LNCaP clone FGC (cell line): ENCODE data around the gene TMEM106A.
"Not testable (repeated sequence)": the region's sequence is repeated elsewhere in the genome, so short reads cannot be mapped to it uniquely, and the experiment has no call there.

ENCODE experiments used
- DNase-seq: peaks from one replicate; pipeline ENCODE4 v3.0.0-alpha.2; 2011; ENCODE audit warnings: low read depth
- H3K4me3 ChIP-seq: 2 replicates; pipeline ENCODE4 v1.5.1; 2011; ENCODE audit warnings: mild to moderate bottlenecking, low read depth, low read length, control low read depth
- CTCF ChIP-seq: IDR thresholded peaks from 2 replicates; pipeline ENCODE4 v1.5.1; 2012; ENCODE audit warnings: mild to moderate bottlenecking; ENCODE audit not compliant: control insufficient read depth, insufficient read depth; ENCODE audit errors: extremely low read depth

The TMEM106A gene, protein sequence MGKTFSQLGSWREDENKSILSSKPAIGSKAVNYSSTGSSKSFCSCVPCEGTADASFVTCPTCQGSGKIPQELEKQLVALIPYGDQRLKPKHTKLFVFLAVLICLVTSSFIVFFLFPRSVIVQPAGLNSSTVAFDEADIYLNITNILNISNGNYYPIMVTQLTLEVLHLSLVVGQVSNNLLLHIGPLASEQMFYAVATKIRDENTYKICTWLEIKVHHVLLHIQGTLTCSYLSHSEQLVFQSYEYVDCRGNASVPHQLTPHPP

DNA sequence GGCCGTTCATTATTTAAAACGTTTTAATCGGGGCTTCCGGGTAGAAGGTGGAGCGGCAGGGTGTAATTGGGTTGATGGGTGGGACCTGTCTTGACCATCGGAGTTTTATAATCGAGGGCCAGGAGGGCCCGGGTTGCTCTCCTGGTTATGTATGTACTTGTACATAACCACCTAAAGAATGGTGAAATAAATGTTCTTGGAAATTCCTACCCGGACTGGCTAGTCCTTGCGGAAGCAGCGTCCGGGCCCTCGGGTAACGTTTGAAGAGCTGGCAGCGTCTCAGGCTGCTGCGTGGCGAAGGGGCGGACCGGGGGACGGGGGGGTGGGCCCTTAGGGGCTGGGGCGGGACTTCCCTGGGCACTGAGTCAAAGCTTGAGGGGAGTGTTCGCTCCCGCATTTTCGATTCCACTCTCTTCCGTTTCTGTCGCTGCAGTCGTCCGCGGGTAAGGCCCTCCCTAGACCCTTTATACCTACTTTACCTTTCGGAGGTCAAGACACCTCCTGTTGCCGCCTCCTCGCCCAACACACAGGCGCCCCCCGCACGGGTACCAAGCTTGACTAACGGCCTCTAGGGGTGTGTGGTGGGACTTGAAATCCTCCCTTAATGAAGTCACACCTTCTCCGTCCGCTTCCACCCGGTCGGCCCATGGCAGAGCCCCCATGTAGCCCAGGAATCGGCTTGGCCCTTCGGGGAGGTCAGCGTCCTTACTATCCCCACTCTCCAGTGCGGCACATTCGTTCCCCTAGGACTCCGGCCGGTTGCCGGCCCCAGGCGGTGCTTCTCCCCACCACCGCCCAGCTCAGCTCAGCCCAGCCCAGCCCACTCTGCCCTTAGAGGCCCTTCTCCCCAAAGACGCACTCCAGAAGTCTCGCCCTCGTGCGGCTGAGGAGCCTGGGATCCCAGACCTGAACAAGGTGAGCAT, at the start of gene TMEM106A:
TMEM106A (plus strand) TSS at position 396 of the 923 bp plus-strand sequence. CDS start 1,167 bp downstream, outside the sequence.
- no peak for TF ChIP-seq CTCF
- DNase-seq = no peak
- no peak within 1 kb of the TSS for H3K4me3 ChIP-seq

- DNase-seq, H3K4me3 ChIP-seq: not testable (repeated sequence)
These were observed 45.7 kb upstream of the TMEM106A start for GRCh38 chr17:43165971-43166370.

- peak overlapping the region; percentile 84 for H3K4me3 ChIP-seq
- peak; percentile 58 for DNase-seq
- TF ChIP-seq CTCF = no peak
These were observed 42.0 kb upstream of the TMEM106A start for GRCh38 chr17:43169561-43170139.

- peak overlapping the region; percentile 84 for H3K4me3 ChIP-seq
- DNase-seq = peak; percentile 90
- TF ChIP-seq CTCF = no peak
These were observed 41.4 kb upstream of the TMEM106A start for GRCh38 chr17:43170140-43170765.

- peak; percentile 93 for DNase-seq
- TF ChIP-seq CTCF = no peak
- peak within 1 kb of the TSS; percentile 84 for H3K4me3 ChIP-seq
These were observed 40.7 kb upstream of the TMEM106A start, which contains the start of gene NBR1 for GRCh38 chr17:43170766-43171585. NBR1 (plus strand) TSS chr17:43171214; CDS start chr17:43175800, 4,586 bp downstream.

DNA sequence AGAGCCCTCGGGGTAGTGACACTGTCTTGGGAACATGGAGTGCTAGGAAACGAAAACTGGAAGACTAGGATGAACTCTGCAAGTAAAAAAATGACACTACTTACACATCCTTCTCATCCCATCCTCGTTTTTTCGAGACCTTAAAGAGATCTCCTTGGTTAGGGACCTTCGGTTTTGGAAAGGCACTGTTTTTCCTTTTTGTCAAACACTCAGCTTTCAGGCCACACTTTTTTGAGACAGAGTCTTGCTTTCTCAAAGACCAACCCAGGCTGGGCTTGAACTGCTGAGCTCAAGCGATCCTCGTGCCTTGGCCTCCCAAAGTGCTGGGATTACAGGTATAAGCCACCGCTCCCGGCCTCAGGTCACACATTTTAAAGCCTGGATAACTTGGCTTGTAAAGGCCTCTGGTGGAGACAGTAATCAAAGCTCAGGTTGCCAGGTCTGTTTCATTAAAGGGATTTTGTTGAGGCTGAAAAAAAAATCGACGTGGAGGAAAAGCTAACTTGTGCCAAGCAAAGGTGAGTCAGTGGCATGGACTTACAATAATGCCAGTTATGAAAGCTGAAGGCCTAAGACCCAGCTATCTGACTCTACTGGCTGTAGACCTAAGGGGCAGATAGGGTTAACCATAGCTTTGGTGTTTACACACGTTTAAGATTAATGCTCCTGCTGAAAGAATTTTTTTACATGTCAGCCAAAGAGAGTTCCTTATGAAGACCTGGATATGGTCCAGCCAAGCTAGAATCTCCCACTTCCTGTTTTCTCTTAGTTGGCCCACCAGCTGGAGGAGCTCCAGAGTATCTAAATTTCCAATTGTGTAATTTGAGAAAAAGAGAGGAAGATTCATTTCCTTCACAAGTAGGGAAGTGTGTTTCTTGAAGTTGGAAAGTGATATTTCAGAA, 39.8 kb upstream of the TMEM106A start:
- peak overlapping the region; percentile 84 for H3K4me3 ChIP-seq
- TF ChIP-seq CTCF = no peak
- peak; percentile 39 for DNase-seq
